Globus pallidus (tissue), 1 donor: ENCODE results near the gene ZC3HAV1L.
A peak's percentile ranks its signal among the peaks of the same experiment; 100 is the strongest.
"Not testable (repeated sequence)": the region's sequence is repeated elsewhere in the genome, so short reads cannot be mapped to it uniquely, and the experiment has no call there.

Source experiments
- DNase-seq: peaks from one replicate; pipeline ENCODE4 v3.0.0-alpha.2; 2015; ENCODE audit warnings: low spot score

ZC3HAV1L gene

GRCh38 chr7:139054101-139054500 lies 18.3 kb upstream of the ZC3HAV1L start:
- DNase-seq: no peak

DNA sequence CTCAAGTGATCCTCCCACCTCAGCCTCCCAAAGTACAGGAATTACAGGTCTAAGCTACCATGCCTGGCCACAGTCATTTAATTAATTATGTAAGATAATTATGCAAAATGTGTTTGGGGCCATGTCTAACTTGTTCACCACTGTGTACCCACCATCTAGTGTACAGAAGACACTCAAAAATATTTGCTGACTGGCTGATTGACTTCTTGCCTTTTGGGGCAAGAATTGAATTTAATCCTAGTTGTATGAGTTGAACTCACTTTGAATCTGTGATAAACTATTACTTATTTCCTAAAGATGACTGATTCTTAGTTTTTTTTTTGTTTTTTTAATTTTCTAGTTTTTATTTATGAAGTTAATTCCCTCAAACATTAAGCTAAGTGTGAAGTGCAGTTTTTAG lies 15.8 kb upstream of the ZC3HAV1L start:
- no peak for DNase-seq

- DNase-seq: no peak
Measured at GRCh38 chr7:139049936-139050335, 14.1 kb upstream of the ZC3HAV1L start.

DNA sequence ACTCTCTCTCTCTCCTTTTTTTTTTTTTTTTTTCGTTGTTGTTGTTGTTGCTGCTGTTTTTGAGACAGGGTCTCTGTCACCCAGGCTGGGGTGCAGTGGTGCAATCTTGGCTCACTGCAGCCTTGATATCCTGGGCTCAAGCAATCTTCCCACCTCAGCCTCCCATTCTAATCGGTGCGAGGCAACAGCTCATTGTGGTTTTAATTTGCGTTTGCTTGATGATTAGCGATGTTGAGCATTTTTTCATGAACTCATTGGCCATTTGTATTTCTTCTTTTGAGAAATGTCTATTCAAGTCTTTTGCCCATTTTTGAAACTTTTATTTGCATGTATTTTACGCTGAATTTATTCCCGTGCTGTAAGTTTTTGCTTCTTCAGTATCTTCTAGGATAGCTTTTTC lies 13.3 kb upstream of the ZC3HAV1L start:
- DNase-seq: no peak

DNA sequence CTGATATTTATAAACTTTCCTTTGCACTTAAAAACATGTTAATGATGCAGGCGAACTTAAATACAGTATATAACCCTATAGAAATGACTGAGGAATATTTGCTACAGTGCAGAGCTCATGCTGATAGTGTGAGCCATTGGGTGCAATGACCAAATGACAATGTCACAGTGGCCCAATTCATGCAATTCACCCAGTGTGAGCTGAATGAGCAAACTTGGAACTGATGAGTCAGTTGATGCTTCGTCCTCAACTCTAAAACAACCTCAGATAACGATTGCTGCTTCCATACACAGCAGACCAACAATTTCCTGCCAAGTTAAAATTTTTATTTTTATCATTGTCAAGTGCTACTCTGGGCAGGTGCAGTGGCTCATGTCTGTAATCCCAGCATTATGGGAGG lies 12.1 kb upstream of the ZC3HAV1L start:
- DNase-seq: no peak

- DNase-seq: no peak
Measured at GRCh38 chr7:139046143-139046542, 10.3 kb upstream of the ZC3HAV1L start.

GRCh38 chr7:139044813-139045794 lies 9.3 kb upstream of the ZC3HAV1L start:
- DNase-seq: peak; percentile 14

DNA sequence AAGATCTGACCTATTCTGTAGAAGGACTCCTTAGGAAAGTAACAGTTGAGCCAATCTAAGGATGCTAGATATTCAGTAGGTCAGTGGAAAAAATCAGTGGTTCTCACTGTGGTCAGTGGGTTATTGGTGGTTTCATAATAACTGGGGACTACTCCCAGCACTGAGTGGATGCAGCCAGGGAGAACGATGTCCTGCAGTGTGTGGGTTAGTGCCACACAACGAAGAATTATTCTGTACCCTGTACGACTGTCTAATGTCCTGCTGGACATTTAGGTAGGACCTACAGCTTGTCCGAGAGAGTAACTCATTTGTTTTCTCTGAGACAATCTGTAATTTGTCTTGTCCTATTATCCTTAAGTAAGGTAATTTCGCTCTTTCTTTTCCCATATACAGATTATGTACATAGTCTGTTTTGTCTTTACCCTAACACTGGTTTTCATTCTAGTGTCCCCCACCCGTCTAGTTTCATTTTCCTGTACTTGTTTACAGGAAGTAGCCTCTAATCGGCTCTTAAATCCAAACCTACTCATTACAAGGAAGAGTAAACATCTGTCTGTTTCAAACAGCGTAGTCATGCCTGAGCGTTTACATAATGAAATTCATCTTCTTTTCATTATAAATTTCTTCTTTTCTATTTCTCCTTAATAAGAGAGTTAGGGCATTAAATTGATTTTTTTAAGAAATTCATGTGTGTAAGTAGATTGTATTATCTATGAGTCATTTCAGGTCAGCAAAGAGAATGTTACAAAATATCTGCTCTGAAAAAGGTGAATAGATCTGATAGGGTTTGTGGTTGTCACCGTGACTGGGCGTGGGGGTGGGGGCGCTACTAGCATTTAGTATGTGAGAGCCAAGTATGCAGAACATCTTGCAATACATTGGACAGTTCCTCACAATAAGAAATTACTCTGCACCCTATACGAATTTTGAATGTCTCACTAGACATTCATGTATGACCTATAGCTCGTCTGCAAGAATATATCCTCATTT lies 8.3 kb upstream of the ZC3HAV1L start:
- no peak for DNase-seq

DNA sequence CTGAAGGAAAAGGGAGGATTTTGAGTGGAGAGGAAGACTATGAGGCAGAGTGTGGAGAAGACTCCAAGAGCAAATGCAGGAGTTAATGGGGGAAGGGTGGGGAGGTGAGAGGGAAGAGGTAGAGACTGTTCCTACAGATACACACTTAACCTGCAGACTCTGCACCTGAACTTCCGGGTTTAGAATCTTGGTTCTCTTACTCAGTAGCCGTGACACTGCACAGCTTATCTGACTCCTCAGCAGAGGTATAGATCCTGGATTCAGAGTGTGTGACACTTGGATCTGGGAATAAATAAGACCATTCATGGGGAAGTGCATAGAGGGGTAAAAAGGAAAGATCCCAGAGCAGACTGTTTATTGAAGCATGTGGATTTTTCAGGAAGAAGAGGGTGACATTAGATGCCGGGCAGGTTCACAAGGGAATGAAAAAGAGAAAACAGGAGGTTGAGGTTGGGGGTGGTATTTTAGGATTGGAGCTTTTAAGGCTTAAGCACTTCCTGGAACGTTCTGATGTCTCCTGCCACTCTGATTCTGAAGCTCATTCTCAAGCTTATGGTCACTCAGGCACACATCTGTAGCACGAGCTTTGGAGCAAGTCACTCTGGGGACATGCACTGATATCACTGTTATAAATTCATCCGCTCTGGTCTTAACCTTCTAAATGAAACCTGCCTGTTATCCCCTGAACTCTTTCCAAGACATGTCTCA lies 5.7 kb upstream of the ZC3HAV1L start:
- no peak for DNase-seq

GRCh38 chr7:139038691-139039090 lies 2.8 kb upstream of the ZC3HAV1L start:
- DNase-seq: no peak

DNA sequence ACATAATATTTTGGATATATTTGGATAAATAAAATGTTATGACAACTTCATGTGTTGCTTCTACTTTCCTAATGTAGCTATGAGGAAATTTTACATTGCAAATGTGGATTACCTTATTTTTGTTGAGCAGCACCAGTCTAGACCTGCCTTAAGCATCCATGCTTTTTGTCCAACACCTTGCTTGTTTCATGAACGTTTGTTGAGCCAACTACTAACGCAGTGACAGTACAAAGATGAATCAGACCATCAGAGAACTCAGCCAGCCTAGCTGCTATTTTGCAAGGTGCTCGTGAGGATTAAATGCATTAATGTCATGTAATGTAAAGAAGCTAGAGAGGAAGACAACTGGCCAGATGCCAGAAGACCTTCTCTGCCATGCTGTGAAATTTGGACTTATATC lies 1.1 kb upstream of the ZC3HAV1L start:
- no peak for DNase-seq

DNA sequence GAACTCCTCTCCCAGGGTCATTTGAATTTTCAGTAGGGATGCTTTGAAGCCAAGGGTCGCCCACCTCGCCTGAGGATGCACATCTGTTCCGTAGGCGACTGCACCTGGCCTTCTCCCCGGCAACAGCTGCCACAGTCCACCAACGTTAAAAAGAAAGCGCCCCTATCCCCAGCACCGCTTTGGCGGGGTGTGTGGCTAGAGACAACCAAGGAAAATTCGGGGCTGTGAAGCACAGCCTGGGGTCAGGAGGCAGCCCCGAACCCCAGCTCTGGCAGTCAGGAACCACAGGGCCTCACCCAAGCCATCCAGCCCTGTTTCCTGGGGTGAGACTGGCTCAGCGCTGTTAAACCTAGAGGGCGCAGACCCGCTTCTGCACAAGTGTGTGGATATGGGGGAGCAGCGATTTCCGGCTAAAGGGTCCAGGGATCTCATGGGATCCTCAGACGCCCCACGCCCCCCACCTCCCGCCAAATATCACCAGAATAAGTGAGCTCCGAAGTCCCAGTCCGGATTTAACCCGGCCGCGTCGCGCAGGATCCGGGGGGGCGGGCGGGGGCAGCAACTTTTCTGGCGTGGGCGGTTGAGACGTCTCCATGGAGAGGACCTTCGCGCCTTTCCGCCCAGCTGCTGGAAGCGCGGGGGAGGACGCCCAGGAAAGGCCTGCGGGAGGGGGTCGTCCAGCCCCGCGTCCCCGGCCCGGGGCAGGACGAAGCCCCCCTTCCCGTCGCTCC lies 822 bp downstream of the ZC3HAV1L start:
- no peak for DNase-seq

DNA sequence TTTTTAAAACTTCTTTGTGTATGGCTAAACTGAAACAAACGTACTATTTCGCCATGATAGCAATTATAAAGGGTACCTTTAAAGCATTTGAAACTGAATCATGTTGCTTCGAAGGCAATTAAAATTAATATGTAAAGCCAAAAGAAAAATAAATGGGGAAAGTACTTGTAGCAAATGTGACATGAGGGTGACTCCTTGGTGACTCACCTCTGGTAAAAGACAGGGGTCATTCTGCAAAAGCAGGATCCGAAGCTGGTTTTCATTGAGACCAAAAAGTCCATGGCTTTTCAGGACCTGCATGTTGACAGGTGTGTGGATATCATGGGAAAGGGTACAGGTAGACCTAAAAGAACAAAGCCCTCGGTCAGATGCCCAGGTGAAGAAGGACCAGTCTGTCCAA lies 1.5 kb downstream of the ZC3HAV1L start:
- no peak for DNase-seq

- DNase-seq: no peak
Measured at GRCh38 chr7:139033346-139034114, 2.3 kb downstream of the ZC3HAV1L start.

DNA sequence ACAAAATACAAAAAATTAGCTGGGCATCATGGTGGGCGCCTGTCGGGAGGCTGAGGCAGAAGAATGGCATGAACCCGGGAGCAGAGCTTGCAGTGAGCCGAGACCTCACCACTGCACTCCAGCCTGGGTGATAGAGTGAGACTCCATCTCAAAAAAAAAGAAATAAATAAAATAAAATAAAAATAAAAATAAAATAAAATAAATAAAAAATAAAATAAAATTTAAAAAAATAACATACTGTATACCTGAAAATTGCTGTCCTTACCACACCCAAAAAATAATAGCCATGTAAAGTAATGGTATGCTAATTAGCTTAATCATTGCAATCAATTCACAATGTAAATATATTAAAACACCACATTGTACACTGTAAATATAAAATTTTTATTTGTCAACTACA lies 3.4 kb downstream of the ZC3HAV1L start:
- DNase-seq: no peak

- no peak for DNase-seq
Measured at GRCh38 chr7:139029353-139029752, 6.5 kb downstream of the ZC3HAV1L start.

DNA sequence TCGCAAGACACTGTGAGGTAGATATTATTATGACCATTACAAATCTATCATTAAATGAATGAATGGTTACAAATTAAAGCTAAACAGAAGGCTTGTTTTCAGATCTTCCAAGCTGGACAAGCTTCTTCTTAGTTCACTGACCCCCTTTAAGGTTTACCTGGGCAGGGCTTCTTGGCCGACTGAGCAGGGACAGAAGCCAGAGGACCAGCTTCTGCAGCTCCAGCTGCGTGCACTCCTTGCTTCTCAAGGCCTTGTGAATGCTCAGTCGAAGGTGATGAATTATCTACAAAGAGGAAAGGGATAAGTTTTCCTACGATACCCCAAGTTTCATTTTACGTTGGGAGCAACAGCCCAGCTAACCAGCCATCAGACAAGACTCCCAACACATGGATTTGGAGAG lies 9.3 kb downstream of the ZC3HAV1L start:
- no peak for DNase-seq

- DNase-seq: not testable (repeated sequence)
Measured at GRCh38 chr7:139025861-139026260, 10.0 kb downstream of the ZC3HAV1L start.

- no peak for DNase-seq
Measured at GRCh38 chr7:139023076-139023475, 12.8 kb downstream of the ZC3HAV1L start.

GRCh38 chr7:139022286-139022685 lies 13.6 kb downstream of the ZC3HAV1L start:
- no peak for DNase-seq

- no peak for DNase-seq
Measured at GRCh38 chr7:139018910-139019309, 16.9 kb downstream of the ZC3HAV1L start.
